ENCODE data around the gene GNAS-AS1.

GRCh38 chr20:58888521-58889333 lies 38.0 kb upstream of the GNAS-AS1 start:
- TF ChIP-seq POLR2A (IDR thresholded peaks at IDR 0.05) (peak in 3 of 4 donors; percentile 71 to 96 (median 94)), CTCF (IDR thresholded peaks at IDR 0.05) (peak in 2 of 6 experiments; percentile 7 to 21), EP300 (IDR thresholded peaks at IDR 0.05) (no peak)
